A549 (cell line): ENCODE data around the gene STX18. TPM values are rescaled to one million over a fixed set of nuclear protein-coding genes. Genes with fewer than 3 reads are reported as not detected.
"Not testable (repeated sequence)": the region's sequence is repeated elsewhere in the genome, so short reads cannot be mapped to it uniquely, and the experiment has no call there.

Experiments
- ATAC-seq, 2 experiments: fragments of 200-7000 bp in 1 of 2; fragments of >200 bp in 1 of 2; cut with Nextera tagmentation in 1 of 2; cut with Tn5 transposase in 1 of 2; 3 replicates each; pipeline versions ENCODE4 v1.8.0 to v1.9.1; 2018 to 2020; ENCODE audit warnings: mild to moderate bottlenecking in 1 of 2, moderate library complexity in 1 of 2
- CTCF ChIA-PET: fragments of 300-600 bp; sonication (Branson Sonifier 250); formaldehyde crosslinking; extraction: SDS; loops from one replicate; lab custom pipeline; 2021; ENCODE audit warnings: antibody characterized with exemption, inconsistent platforms; lab: Yijun Ruan, JAX
- POLR2A ChIA-PET: fragments of 350-600 bp; formaldehyde crosslinking; extraction: SDS; loops from one replicate; lab custom pipeline; 2021; ENCODE audit warnings: antibody characterized with exemption, inconsistent platforms; lab: Yijun Ruan, JAX
- DNase-seq, 2 experiments: peaks; one replicate each; pipeline versions ENCODE4 v3.0.0 to v3.0.0-alpha.2; 2011 to 2016; ENCODE audit warnings: low read depth in 1 of 2, low spot score in 1 of 2
- FAIRE-seq: peaks from 2 replicates; lab custom pipeline; 2011; peaks lifted over from hg19 to GRCh38; lab: Jason Lieb, UNC
- H3K27ac ChIP-seq, 2 experiments: fragments of >200 bp; sonication (Bioruptor Twin); formaldehyde crosslinking; 3 replicates each; pipeline ENCODE4 v1.5.1; 2016 to 2017
- H3K4me1 ChIP-seq: fragments of >200 bp; sonication (Bioruptor Twin); formaldehyde crosslinking; 3 replicates; pipeline ENCODE4 v1.6.1; 2016
- H3K4me2 ChIP-seq: fragments of >200 bp; sonication (Bioruptor Twin); formaldehyde crosslinking; 3 replicates; pipeline ENCODE4 v1.6.1; 2016
- H3K4me3 ChIP-seq: fragments of >200 bp; sonication (Bioruptor Twin); formaldehyde crosslinking; 3 replicates; pipeline ENCODE4 v1.5.1; 2016
- H3K9me3 ChIP-seq: fragments of >200 bp; sonication (Bioruptor Twin); formaldehyde crosslinking; 3 replicates; pipeline ENCODE4 v1.6.1; 2016
- BHLHE40 ChIP-seq: IDR thresholded peaks from 2 replicates; pipeline ENCODE4 v1.6.1; 2012; ENCODE audit warnings: low read depth, low read length, inconsistent platforms
- CHD2 ChIP-seq: fragments of 150-350 bp; IDR thresholded peaks from 2 replicates; pipeline ENCODE4 v1.6.1; 2014; ENCODE audit warnings: low read length; ENCODE audit not compliant: partially characterized antibody
- CTCF ChIP-seq: fragments of >200 bp; sonication (Bioruptor Twin); formaldehyde crosslinking; IDR thresholded peaks from 3 replicates; pipeline ENCODE4 v1.5.1; 2016
- FOSL2 ChIP-seq, 2 experiments: fragments of 450-650 bp in 1 of 2; fragments of >200 bp in 1 of 2; sonication (Bioruptor Twin) in 1 of 2; formaldehyde crosslinking; IDR thresholded peaks; 2 replicates each; pipeline versions ENCODE4 v1.5.0 to v1.6.1; 2016 to 2020; ENCODE audit warnings: mild to moderate bottlenecking in 1 of 2, moderate library complexity in 1 of 2
- HEYL ChIP-seq: fragments of 250-450 bp; sonication (Bioruptor Pico); IDR thresholded peaks from 2 replicates; pipeline ENCODE4 v1.8.0; 2021; ENCODE audit warnings: mild to moderate bottlenecking, moderate library complexity
- JUNB ChIP-seq: fragments of >200 bp; sonication (Bioruptor Twin); formaldehyde crosslinking; IDR thresholded peaks from 2 replicates; pipeline ENCODE4 v1.6.1; 2016
- KDM1A ChIP-seq: fragments of 200-600 bp; sonication (generic); IDR thresholded peaks from 2 replicates; pipeline ENCODE4 v1.6.1; 2016; ENCODE audit warnings: low read depth, mild to moderate bottlenecking
- KDM5A ChIP-seq: fragments of 200-600 bp; sonication (generic); IDR thresholded peaks from 2 replicates; pipeline ENCODE4 v1.6.1; 2016; ENCODE audit warnings: antibody characterized with exemption, mild to moderate bottlenecking
- MYC ChIP-seq: IDR thresholded peaks from 2 replicates; pipeline ENCODE4 v1.6.1; 2012; ENCODE audit warnings: mild to moderate bottlenecking, inconsistent platforms, low read length, improper control_type of control experiment, borderline replicate concordance
- NFE2L2 ChIP-seq: fragments of 150-350 bp; conservative IDR thresholded peaks from 2 replicates; pipeline ENCODE4 v1.6.1; 2014; ENCODE audit warnings: low read length
- PHF8 ChIP-seq: fragments of 200-600 bp; sonication (generic); IDR thresholded peaks from 2 replicates; pipeline ENCODE4 v1.6.1; 2016; ENCODE audit warnings: low read depth, mild to moderate bottlenecking, antibody characterized with exemption, moderate library complexity, borderline replicate concordance
- POLR2AphosphoS2 ChIP-seq: conservative IDR thresholded peaks from 2 replicates; pipeline ENCODE4 v1.6.1; 2012; ENCODE audit warnings: low read length, improper control_type of control experiment, inconsistent platforms
- RAD21 ChIP-seq, 2 experiments: fragments of >200 bp in 1 of 2; sonication (Bioruptor Twin) in 1 of 2; formaldehyde crosslinking in 1 of 2; IDR thresholded peaks in 1 of 2; conservative IDR thresholded peaks in 1 of 2; 2 replicates in 1 of 2; 3 replicates in 1 of 2; pipeline ENCODE4 v1.6.1; 2012 to 2018; ENCODE audit warnings: inconsistent platforms in 1 of 2
- RCOR1 ChIP-seq: fragments of 150-350 bp; IDR thresholded peaks from 2 replicates; pipeline ENCODE4 v1.6.1; 2014; ENCODE audit warnings: antibody characterized with exemption, low read length, low read depth
- ZFP36 ChIP-seq: fragments of 450-650 bp; IDR thresholded peaks from 2 replicates; pipeline ENCODE4 v1.6.1; 2014; ENCODE audit warnings: borderline replicate concordance; ENCODE audit not compliant: partially characterized antibody
- WGBS: methylation state at CpG from one replicate; pipeline ENCODE4 v1.1.6; 2017; ENCODE audit errors: missing lambda C conversion rate; 5-methylcytosine and 5-hydroxymethylcytosine counted together
- polyA plus RNA-seq, 4 experiments: library from polyadenylated mRNA; depleted of rRNA in 3 of 4; stranded (reverse); fragments of >200 nt; fragmentation: RNase III in 1 of 4; extraction: RNeasy Plus Mini Kit Qiagen cat#74134 plus additional on column Dnase treatment in 1 of 4; gene quantifications; 2 replicates in 3 of 4; 3 replicates in 1 of 4; pipeline ENCODE4 v1.2.3, GENCODE V29; 2011 to 2017
- TF ChIP-seq, protein P1 (sequence below): IDR thresholded peaks from 2 replicates; pipeline ENCODE4 v1.6.1; 2012

Gene STX18
- polyA plus RNA-seq, 2 of the 4 experiments (the other 2 are of a cell fraction): 13.4 to 19.6 TPM

DNA sequence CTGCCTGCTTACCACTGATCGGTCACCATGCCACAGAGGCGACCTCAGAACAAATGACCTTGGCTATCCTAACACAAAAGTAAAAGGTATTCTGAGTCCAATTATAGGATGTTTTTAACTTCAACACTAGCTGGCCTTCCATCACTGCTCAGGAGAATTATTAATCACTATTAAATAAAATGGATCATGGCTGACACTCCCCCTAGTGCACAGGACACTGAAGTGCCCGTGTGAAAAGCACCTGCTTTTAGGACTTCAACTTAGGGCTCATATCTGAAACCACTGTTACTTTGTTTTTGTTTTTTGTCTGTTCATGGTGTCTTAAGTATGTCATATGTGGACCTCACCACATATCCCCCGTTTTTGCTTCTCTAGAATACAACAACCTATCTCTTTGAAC, 33.9 kb downstream of the STX18 start:
- TF ChIP-seq ZFP36 (no peak), CTCF (peak; percentile 30; the same call in 1 of the 3 replicates)
- POLR2A ChIA-PET: interaction anchor here (0.7 kb wide), 1 partner anchor 90 kb away, joined by 3 read pairs; no protein-coding TSS in a partner anchor
- H3K4me2 ChIP-seq: no peak overlapping the region
- CTCF ChIA-PET: interaction anchor here (0.8 to 2.7 kb wide), 4 partner anchors 11 to 71 kb away, joined by 3 to 10 read pairs (median 5); no protein-coding TSS in a partner anchor
- no peak for FAIRE-seq
- H3K4me3 ChIP-seq: no peak overlapping the region
- DNase-seq: peak in 1 of 2 experiments; percentile 9
- no peaks in the 10 kb centered on the region for H3K4me1 ChIP-seq
- peak in 1 of 2 experiments; percentile 60; a peak in 1 of 6 replicates for ATAC-seq
- H3K27ac ChIP-seq: no peak overlapping the region
- WGBS: 46% methylated on average over 4 of the region's 4 CpGs
- H3K9me3 ChIP-seq: no peaks in the 10 kb centered on the region

- Histone ChIP-seq H3K4me3 (no peak overlapping the region), H3K4me1 (no peaks in the 10 kb centered on the region), H3K4me2 (no peak overlapping the region), H3K27ac (no peak overlapping the region), H3K9me3 (no peaks in the 10 kb centered on the region)
- ATAC-seq (no peak), DNase-seq (no peak), FAIRE-seq (no peak)
- ChIA-PET POLR2A (no interaction called here), CTCF (interaction anchor here (0.8 to 2.7 kb wide), 4 partner anchors 10 to 72 kb away, joined by 3 to 10 read pairs (median 5); no protein-coding TSS in a partner anchor)
- WGBS: 89% methylated on average over 14 of the region's 14 CpGs
- TF ChIP-seq NFE2L2: no peak
- no peak for TF ChIP-seq RAD21 (conservative IDR thresholded peaks at IDR 0.05 in 1 of 2, IDR thresholded peaks at IDR 0.05 in 1 of 2)
Observed at GRCh38 chr4:4507403-4507802, 34.4 kb downstream of the STX18 start.

DNA sequence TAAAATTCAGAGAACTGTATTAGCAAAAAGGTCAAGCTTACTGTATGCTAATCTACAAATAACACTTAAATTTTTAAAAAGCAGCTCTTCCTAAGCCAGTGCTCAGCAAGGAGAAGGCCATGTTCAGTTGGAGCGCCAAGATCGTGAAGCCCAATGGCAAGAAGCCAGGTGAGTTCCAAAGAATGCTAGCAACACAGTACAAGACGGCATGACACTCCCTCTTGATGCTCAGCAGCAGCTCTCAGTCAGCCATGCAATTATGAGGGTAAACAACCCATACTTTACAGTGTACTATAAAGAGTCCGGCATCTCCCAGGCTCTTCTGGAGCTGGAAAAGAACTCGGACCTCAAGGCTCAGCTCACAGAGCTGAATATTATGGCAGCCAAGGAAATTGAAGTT, 34.9 kb downstream of the STX18 start:
- Histone ChIP-seq H3K4me2 (no peak overlapping the region), H3K27ac (no peak overlapping the region), H3K4me3 (no peak overlapping the region), H3K9me3 (no peaks in the 10 kb centered on the region), H3K4me1 (no peaks in the 10 kb centered on the region)
- TF ChIP-seq MYC: no peak
- TF ChIP-seq KDM1A: no peak
- TF ChIP-seq JUNB: no peak
- TF ChIP-seq KDM5A: no peak
- TF ChIP-seq HEYL (CRISPR knock-in tag): no peak
- no peak for TF ChIP-seq RCOR1
- no peak for TF ChIP-seq POLR2AphosphoS2
- TF ChIP-seq CHD2: no peak
- TF ChIP-seq PHF8: no peak
- no peak for TF ChIP-seq RAD21 (conservative IDR thresholded peaks at IDR 0.05 in 1 of 2, IDR thresholded peaks at IDR 0.05 in 1 of 2)
- TF ChIP-seq, protein P1, sequence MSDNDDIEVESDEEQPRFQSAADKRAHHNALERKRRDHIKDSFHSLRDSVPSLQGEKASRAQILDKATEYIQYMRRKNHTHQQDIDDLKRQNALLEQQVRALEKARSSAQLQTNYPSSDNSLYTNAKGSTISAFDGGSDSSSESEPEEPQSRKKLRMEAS: no peak
- TF ChIP-seq BHLHE40: no peak
- TF ChIP-seq FOSL2 (IDR thresholded peaks at IDR 0.05): no peak
- no peak for TF ChIP-seq FOSL2 (CRISPR knock-in tag; IDR thresholded peaks at IDR 0.05)
- no peak for ATAC-seq
- WGBS: 88% methylated on average over 5 of the region's 5 CpGs
- FAIRE-seq: no peak
- POLR2A ChIA-PET: no interaction called here
- no peak for DNase-seq
- CTCF ChIA-PET: interaction anchor here (0.8 to 2.7 kb wide), 3 partner anchors 12 to 72 kb away, joined by 4 to 10 read pairs (median 6); no protein-coding TSS in a partner anchor

- WGBS: 78% methylated on average over 7 of the region's 9 CpGs
- POLR2A ChIA-PET, H3K27ac ChIP-seq: not testable (repeated sequence)
Observed at GRCh38 chr4:4505211-4505610, 36.6 kb downstream of the STX18 start.

More at GRCh38 chr4:4505211-4505610, 36.6 kb downstream of the STX18 start:
- H3K4me3 ChIP-seq, DNase-seq, FAIRE-seq, H3K4me2 ChIP-seq, ATAC-seq, H3K9me3 ChIP-seq, H3K4me1 ChIP-seq: not testable (repeated sequence)
- CTCF ChIA-PET: interaction anchor here (1.4 kb wide), 1 partner anchor 120 kb away, joined by 3 read pairs; no protein-coding TSS in a partner anchor
